Measurements from ENCODE around the gene IGSF21. TPM values are rescaled to one million over a fixed set of nuclear protein-coding genes. Genes with fewer than 3 reads are reported as not detected.

IGSF21 gene
- total and polyA plus RNA-seq, 3 experiments from 2014 or later: not detected

GRCh38 chr1:18130356-18130755, 22.8 kb downstream of the IGSF21 start:
- no peak for DNase-seq
- Histone ChIP-seq H3K27ac (ENCODE audit: low read depth, low read length) (no peak overlapping the region), H3K4me1 (ENCODE audit: insufficient read depth, low read length) (no peaks in the 10 kb centered on the region), H3K36me3 (ENCODE audit: insufficient read depth, low read length) (no peaks in the 10 kb centered on the region), H3K27me3 (ENCODE audit: insufficient read depth, low read length, poor library complexity, severe bottlenecking) (no peaks in the 10 kb centered on the region), H3K9me3 (ENCODE audit: low read length) (no peaks in the 10 kb centered on the region), H3K4me3 (ENCODE audit: low read length) (no peak overlapping the region)
- Mint-ChIP-seq H3K36me3 (no peaks in the 10 kb centered on the region), H3K27ac (no peak overlapping the region), H3K4me3 (no peak overlapping the region), H3K4me1 (no peaks in the 10 kb centered on the region), H3K27me3 (peaks cover 13 to 32% of the 10 kb centered on the region in 2 donors), H3K9me3 (peaks cover 0 to 2% (median 0%) of the 10 kb centered on the region in 5 donors)
- ChIA-PET CTCF (no interaction called here), POLR2A (no interaction called here)

- Mint-ChIP-seq H3K4me3 (no peak overlapping the region), H3K27me3 (peaks cover 10 to 26% of the 10 kb centered on the region in 2 donors), H3K27ac (no peak overlapping the region), H3K9me3 (peaks cover 0 to 2% (median 0%) of the 10 kb centered on the region in 5 donors), H3K36me3 (no peaks in the 10 kb centered on the region), H3K4me1 (no peaks in the 10 kb centered on the region)
- CTCF ChIA-PET: no interaction called here
- Histone ChIP-seq H3K9me3 (ENCODE audit: low read length) (no peaks in the 10 kb centered on the region), H3K4me3 (ENCODE audit: low read length) (no peak overlapping the region), H3K27me3 (ENCODE audit: insufficient read depth, low read length, poor library complexity, severe bottlenecking) (no peaks in the 10 kb centered on the region), H3K36me3 (ENCODE audit: insufficient read depth, low read length) (no peaks in the 10 kb centered on the region), H3K27ac (ENCODE audit: low read depth, low read length) (no peak overlapping the region), H3K4me1 (ENCODE audit: insufficient read depth, low read length) (no peaks in the 10 kb centered on the region)
- DNase-seq: no peak
- POLR2A ChIA-PET: no interaction called here
Observed at GRCh38 chr1:18132022-18132710, 24.6 kb downstream of the IGSF21 start.

- no peaks in the 10 kb centered on the region for H3K36me3 Mint-ChIP-seq
- H3K9me3 Mint-ChIP-seq: peaks cover 0 to 2% (median 0%) of the 10 kb centered on the region in 5 donors
- peaks cover 10 to 21% of the 10 kb centered on the region in 2 donors for H3K27me3 Mint-ChIP-seq
- no peak overlapping the region for H3K4me3 Mint-ChIP-seq
- Histone ChIP-seq H3K4me1 (ENCODE audit: insufficient read depth, low read length) (no peaks in the 10 kb centered on the region), H3K27ac (ENCODE audit: low read depth, low read length) (no peak overlapping the region), H3K4me3 (ENCODE audit: low read length) (no peak overlapping the region), H3K27me3 (ENCODE audit: insufficient read depth, low read length, poor library complexity, severe bottlenecking) (no peaks in the 10 kb centered on the region), H3K36me3 (ENCODE audit: insufficient read depth, low read length) (no peaks in the 10 kb centered on the region), H3K9me3 (ENCODE audit: low read length) (no peaks in the 10 kb centered on the region)
- POLR2A ChIA-PET: no interaction called here
- no peak overlapping the region for H3K27ac Mint-ChIP-seq
- H3K4me1 Mint-ChIP-seq: no peaks in the 10 kb centered on the region
- CTCF ChIA-PET: no interaction called here
- DNase-seq: no peak
Observed at GRCh38 chr1:18132711-18133541, 25.3 kb downstream of the IGSF21 start.

- H3K4me1 ChIP-seq (ENCODE audit: insufficient read depth, low read length): no peaks in the 10 kb centered on the region
- H3K36me3 Mint-ChIP-seq: no peaks in the 10 kb centered on the region
- H3K27ac ChIP-seq (ENCODE audit: low read depth, low read length): no peak overlapping the region
- no peak overlapping the region for H3K4me3 Mint-ChIP-seq
- H3K36me3 ChIP-seq (ENCODE audit: insufficient read depth, low read length): no peaks in the 10 kb centered on the region
- peaks cover 0 to 2% (median 0%) of the 10 kb centered on the region in 5 donors for H3K9me3 Mint-ChIP-seq
- H3K4me3 ChIP-seq (ENCODE audit: low read length): no peak overlapping the region
- H3K27ac Mint-ChIP-seq: no peak overlapping the region
- no peaks in the 10 kb centered on the region for H3K9me3 ChIP-seq (ENCODE audit: low read length)
- peaks cover 14% of the 10 kb centered on the region in 2 donors for H3K27me3 Mint-ChIP-seq
- CTCF ChIA-PET: interaction anchor here (0.8 kb wide), 1 partner anchor 10 kb away, joined by 3 read pairs; no protein-coding TSS in a partner anchor
- H3K4me1 Mint-ChIP-seq: no peaks in the 10 kb centered on the region
- POLR2A ChIA-PET: no interaction called here
- DNase-seq: no peak
- no peaks in the 10 kb centered on the region for H3K27me3 ChIP-seq (ENCODE audit: insufficient read depth, low read length, poor library complexity, severe bottlenecking)
Observed at GRCh38 chr1:18134324-18135046, 26.9 kb downstream of the IGSF21 start.

GRCh38 chr1:18137759-18138345, 30.3 kb downstream of the IGSF21 start:
- no peaks in the 10 kb centered on the region for H3K36me3 Mint-ChIP-seq
- H3K27ac Mint-ChIP-seq: no peak overlapping the region
- no peak overlapping the region for H3K4me3 Mint-ChIP-seq
- H3K4me1 ChIP-seq (ENCODE audit: insufficient read depth, low read length): no peaks in the 10 kb centered on the region
- H3K4me1 Mint-ChIP-seq: no peaks in the 10 kb centered on the region
- H3K27me3 ChIP-seq (ENCODE audit: insufficient read depth, low read length, poor library complexity, severe bottlenecking): no peaks in the 10 kb centered on the region
- no peak overlapping the region for H3K27ac ChIP-seq (ENCODE audit: low read depth, low read length)
- peaks cover 0 to 2% (median 0%) of the 10 kb centered on the region in 5 donors for H3K9me3 Mint-ChIP-seq
- peaks cover 5 to 8% of the 10 kb centered on the region in 2 donors for H3K27me3 Mint-ChIP-seq
- POLR2A ChIA-PET: no interaction called here
- H3K9me3 ChIP-seq (ENCODE audit: low read length): no peaks in the 10 kb centered on the region
- no peak for DNase-seq
- H3K4me3 ChIP-seq (ENCODE audit: low read length): no peak overlapping the region
- CTCF ChIA-PET: no interaction called here
- H3K36me3 ChIP-seq (ENCODE audit: insufficient read depth, low read length): no peaks in the 10 kb centered on the region

- no peaks in the 10 kb centered on the region for H3K36me3 ChIP-seq (ENCODE audit: insufficient read depth, low read length)
- H3K27me3 ChIP-seq (ENCODE audit: insufficient read depth, low read length, poor library complexity, severe bottlenecking): no peaks in the 10 kb centered on the region
- Mint-ChIP-seq H3K4me3 (no peak overlapping the region), H3K4me1 (no peaks in the 10 kb centered on the region), H3K27me3 (peaks cover 5 to 6% of the 10 kb centered on the region in 2 donors), H3K36me3 (no peaks in the 10 kb centered on the region), H3K27ac (no peak overlapping the region), H3K9me3 (peaks cover 0 to 2% (median 0%) of the 10 kb centered on the region in 5 donors)
- ChIA-PET POLR2A (no interaction called here), CTCF (no interaction called here)
- no peaks in the 10 kb centered on the region for H3K9me3 ChIP-seq (ENCODE audit: low read length)
- no peaks in the 10 kb centered on the region for H3K4me1 ChIP-seq (ENCODE audit: insufficient read depth, low read length)
- H3K4me3 ChIP-seq (ENCODE audit: low read length): no peak overlapping the region
- no peak overlapping the region for H3K27ac ChIP-seq (ENCODE audit: low read depth, low read length)
- no peak for DNase-seq
Observed at GRCh38 chr1:18139198-18139981, 31.8 kb downstream of the IGSF21 start.

- no peaks in the 10 kb centered on the region for H3K27me3 ChIP-seq (ENCODE audit: insufficient read depth, low read length, poor library complexity, severe bottlenecking)
- POLR2A ChIA-PET: no interaction called here
- no peak overlapping the region for H3K4me3 ChIP-seq (ENCODE audit: low read length)
- no peak for DNase-seq
- no peak overlapping the region for H3K4me3 Mint-ChIP-seq
- no peaks in the 10 kb centered on the region for H3K4me1 ChIP-seq (ENCODE audit: insufficient read depth, low read length)
- CTCF ChIA-PET: no interaction called here
- no peak overlapping the region for H3K27ac Mint-ChIP-seq
- H3K36me3 ChIP-seq (ENCODE audit: insufficient read depth, low read length): no peaks in the 10 kb centered on the region
- peaks cover 5 to 6% of the 10 kb centered on the region in 2 donors for H3K27me3 Mint-ChIP-seq
- H3K36me3 Mint-ChIP-seq: no peaks in the 10 kb centered on the region
- no peaks in the 10 kb centered on the region for H3K4me1 Mint-ChIP-seq
- no peaks in the 10 kb centered on the region for H3K9me3 ChIP-seq (ENCODE audit: low read length)
- no peak overlapping the region for H3K27ac ChIP-seq (ENCODE audit: low read depth, low read length)
- peaks cover 0 to 2% (median 0%) of the 10 kb centered on the region in 5 donors for H3K9me3 Mint-ChIP-seq
Observed at GRCh38 chr1:18140411-18140810, 32.8 kb downstream of the IGSF21 start.

Measured in CD8-positive, alpha-beta memory T cell (primary cell).